Natural killer cell (primary cell): Measurements from ENCODE around the gene ANKRD39. TPM values are rescaled to one million over a fixed set of nuclear protein-coding genes. Genes with fewer than 3 reads are reported as not detected.
"Not testable (repeated sequence)": the region's sequence is repeated elsewhere in the genome, so short reads cannot be mapped to it uniquely, and the experiment has no call there.

Experiments
- ATAC-seq, 3 donors: fragments of 150-1000 bp in 2 of 3; fragments of 200-7000 bp in 1 of 3; cut with Tn5 transposase; 1 replicate in 1 of 3; 2 replicates in 2 of 3; pipeline ENCODE4 v1.10.0; 2021; ENCODE audit warnings: mild to moderate bottlenecking in 2 of 3, moderate library complexity in 2 of 3
- DNase-seq, 2 donors: peaks; one replicate each; pipeline versions ENCODE4 v3.0.0 to v3.0.0-alpha.2; 2013 to 2021; ENCODE audit warnings: mixed read lengths in 1 of 2
- H3K27ac ChIP-seq: one replicate; pipeline ENCODE4 v1.5.1; 2013; ENCODE audit warnings: mild to moderate bottlenecking, low read length
- H3K27me3 ChIP-seq: one replicate; pipeline ENCODE4 v1.6.1; 2013; ENCODE audit warnings: low read length; ENCODE audit not compliant: control insufficient read depth, insufficient read depth
- H3K36me3 ChIP-seq: one replicate; pipeline ENCODE4 v1.6.1; 2013; ENCODE audit warnings: low read length; ENCODE audit not compliant: control insufficient read depth, insufficient read depth
- H3K4me1 ChIP-seq: one replicate; pipeline ENCODE4 v1.6.1; 2013; ENCODE audit warnings: low read length; ENCODE audit not compliant: control insufficient read depth, insufficient read depth
- H3K4me3 ChIP-seq: one replicate; pipeline ENCODE4 v1.5.1; 2013; ENCODE audit warnings: low read length
- H3K9me3 ChIP-seq: one replicate; pipeline ENCODE4 v1.6.1; 2013; ENCODE audit warnings: low read length; ENCODE audit not compliant: control insufficient read depth, insufficient read depth
- H3K27ac Mint-ChIP-seq, 2 donors: one replicate each; pipeline ENCODE4 v1.8.0; 2022; ENCODE audit warnings: mild to moderate bottlenecking in 2 of 2, mixed read lengths in 2 of 2, moderate library complexity in 1 of 2
- H3K27me3 Mint-ChIP-seq, 2 donors: one replicate each; pipeline ENCODE4 v1.8.0; 2022; ENCODE audit warnings: low read depth in 2 of 2, mixed read lengths in 2 of 2
- H3K36me3 Mint-ChIP-seq: one replicate; pipeline ENCODE4 v1.8.0; 2022; ENCODE audit warnings: mixed read lengths
- H3K4me1 Mint-ChIP-seq, 2 donors: one replicate each; pipeline ENCODE4 v1.8.0; 2022; ENCODE audit warnings: mixed read lengths in 2 of 2
- H3K4me3 Mint-ChIP-seq: one replicate; pipeline ENCODE4 v1.8.0; 2022; ENCODE audit warnings: mild to moderate bottlenecking, moderate library complexity, mixed read lengths
- H3K9me3 Mint-ChIP-seq, 2 donors: one replicate each; pipeline ENCODE4 v1.8.0; 2022; ENCODE audit warnings: mixed read lengths in 2 of 2
- WGBS: methylation state at CpG from one replicate; pipeline ENCODE4 v1.1.7; 2013; ENCODE audit warnings: missing lambda C conversion rate; ENCODE audit not compliant: insufficient coverage; 5-methylcytosine and 5-hydroxymethylcytosine counted together
- intact Hi-C: fragments of 100-400 bp; cut with micrococcal nuclease; formaldehyde crosslinking; loops from one replicate; pipeline ENCODE4 v1.14.2; 2022
- total RNA-seq, 4 donors: library from RNA; stranded (reverse); fragments of 120-200 nt in 1 of 4; gene quantifications; one replicate each; pipeline versions ENCODE4 v1.2.3 to v1.2.4, GENCODE V29; 2013 to 2022
- TF ChIP-seq, protein P1 (sequence below): fragments of 200-600 bp; IDR thresholded peaks from one replicate; pipeline ENCODE4 v1.8.0; 2022; ENCODE audit warnings: antibody characterized with exemption

The ANKRD39 gene
- total RNA-seq, 3 donors from 2014 or later (not counting 1 experiment from before 2014, with no cell fraction given), result 15.5 to 22.3 (median 21.6) TPM

GRCh38 chr2:96808176-96808837 lies 49.5 kb downstream of the ANKRD39 start:
- intact Hi-C loops, result no loop called here
- Histone ChIP-seq H3K4me3 (no peak overlapping the region), H3K9me3 (no peaks in the 10 kb centered on the region), H3K27ac (no peak overlapping the region), H3K36me3 (no peaks in the 10 kb centered on the region), H3K4me1 (peaks cover 13% of the 10 kb centered on the region), H3K27me3 (no peaks in the 10 kb centered on the region)
- peaks cover 6% of the 10 kb centered on the region for H3K36me3 Mint-ChIP-seq
- ATAC-seq (no peak), DNase-seq (no peak)
- WGBS, result 96% methylated on average over 8 of the region's 10 CpGs
- H3K4me1 Mint-ChIP-seq, result peaks cover 20 to 35% of the 10 kb centered on the region in 2 donors
- H3K4me3 Mint-ChIP-seq, result peak overlapping the region; percentile 31
- H3K9me3 Mint-ChIP-seq, result no peaks in the 10 kb centered on the region
- H3K27ac Mint-ChIP-seq, result peak overlapping the region; percentile 94 to 98
- TF ChIP-seq, protein P1, sequence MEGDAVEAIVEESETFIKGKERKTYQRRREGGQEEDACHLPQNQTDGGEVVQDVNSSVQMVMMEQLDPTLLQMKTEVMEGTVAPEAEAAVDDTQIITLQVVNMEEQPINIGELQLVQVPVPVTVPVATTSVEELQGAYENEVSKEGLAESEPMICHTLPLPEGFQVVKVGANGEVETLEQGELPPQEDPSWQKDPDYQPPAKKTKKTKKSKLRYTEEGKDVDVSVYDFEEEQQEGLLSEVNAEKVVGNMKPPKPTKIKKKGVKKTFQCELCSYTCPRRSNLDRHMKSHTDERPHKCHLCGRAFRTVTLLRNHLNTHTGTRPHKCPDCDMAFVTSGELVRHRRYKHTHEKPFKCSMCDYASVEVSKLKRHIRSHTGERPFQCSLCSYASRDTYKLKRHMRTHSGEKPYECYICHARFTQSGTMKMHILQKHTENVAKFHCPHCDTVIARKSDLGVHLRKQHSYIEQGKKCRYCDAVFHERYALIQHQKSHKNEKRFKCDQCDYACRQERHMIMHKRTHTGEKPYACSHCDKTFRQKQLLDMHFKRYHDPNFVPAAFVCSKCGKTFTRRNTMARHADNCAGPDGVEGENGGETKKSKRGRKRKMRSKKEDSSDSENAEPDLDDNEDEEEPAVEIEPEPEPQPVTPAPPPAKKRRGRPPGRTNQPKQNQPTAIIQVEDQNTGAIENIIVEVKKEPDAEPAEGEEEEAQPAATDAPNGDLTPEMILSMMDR, result no peak
- H3K27me3 Mint-ChIP-seq, result no peaks in the 10 kb centered on the region

GRCh38 chr2:96807127-96807471 lies 50.7 kb downstream of the ANKRD39 start:
- H3K27ac Mint-ChIP-seq, result peak overlapping the region; percentile 94 to 98
- DNase-seq (no peak), ATAC-seq (no peak)
- H3K9me3 Mint-ChIP-seq, result no peaks in the 10 kb centered on the region
- H3K36me3 Mint-ChIP-seq, result peaks cover 6% of the 10 kb centered on the region
- H3K4me1 Mint-ChIP-seq, result peaks cover 12 to 24% of the 10 kb centered on the region in 2 donors
- no peaks in the 10 kb centered on the region for H3K27me3 Mint-ChIP-seq
- Histone ChIP-seq H3K4me3 (peak overlapping the region; percentile 13), H3K27me3 (no peaks in the 10 kb centered on the region), H3K27ac (peak overlapping the region; percentile 83), H3K36me3 (no peaks in the 10 kb centered on the region), H3K4me1 (peaks cover 21% of the 10 kb centered on the region), H3K9me3 (no peaks in the 10 kb centered on the region)
- intact Hi-C loops, result loop anchor here (2.0 kb wide), 1 partner anchor 66 kb away; the partner anchor contains the start of gene LMAN2L
- H3K4me3 Mint-ChIP-seq, result peak overlapping the region; percentile 90
- WGBS, result 72% methylated on average over 10 of the region's 10 CpGs
- TF ChIP-seq, protein P1, result no peak

DNA sequence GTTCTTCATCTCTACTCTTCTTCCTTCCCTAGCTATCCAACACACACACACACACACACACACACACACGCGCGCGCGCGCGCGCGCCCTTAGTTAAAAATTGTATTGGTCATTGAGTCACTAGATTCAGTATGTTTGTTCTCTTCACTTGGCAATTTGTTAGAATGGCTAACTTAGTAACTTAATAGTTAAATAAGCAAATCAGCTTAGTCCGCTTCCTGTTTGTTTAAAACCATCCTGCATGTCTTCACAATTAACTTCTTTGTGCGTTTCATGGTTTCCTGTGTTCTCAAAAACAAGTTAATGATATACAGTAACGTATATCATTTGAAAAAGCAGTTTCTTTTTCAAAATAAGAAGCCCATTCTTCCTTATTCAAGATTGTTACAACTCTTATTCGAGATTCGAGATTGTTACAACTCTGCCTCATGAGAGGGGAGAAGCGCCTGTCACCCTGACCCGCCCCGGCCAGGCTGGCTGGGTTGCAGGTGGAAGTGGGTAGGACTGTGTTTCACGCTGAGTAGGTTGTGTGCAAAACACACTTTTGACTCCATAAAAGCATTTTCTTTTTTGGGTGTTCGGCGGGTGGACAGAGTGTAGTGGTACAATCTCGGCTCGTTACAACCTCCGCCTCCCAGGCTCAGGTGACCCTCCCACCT lies 51.2 kb downstream of the ANKRD39 start:
- Histone ChIP-seq H3K4me3 (peak overlapping the region; percentile 13), H3K27ac (peak overlapping the region; percentile 83), H3K27me3 (no peaks in the 10 kb centered on the region), H3K9me3 (no peaks in the 10 kb centered on the region), H3K4me1 (peaks cover 25% of the 10 kb centered on the region), H3K36me3 (no peaks in the 10 kb centered on the region)
- Mint-ChIP-seq H3K27me3 (no peaks in the 10 kb centered on the region), H3K9me3 (no peaks in the 10 kb centered on the region), H3K4me3 (peak overlapping the region; percentile 90), H3K27ac (peak overlapping the region; percentile 94 to 98), H3K4me1 (peaks cover 12 to 23% of the 10 kb centered on the region in 2 donors), H3K36me3 (peaks cover 6% of the 10 kb centered on the region)
- ATAC-seq (peak; percentile 87 to 92 (median 88)), DNase-seq (peak; percentile 53 to 65)
- TF ChIP-seq, protein P1, result no peak
- WGBS, result 47% methylated on average over 12 of the region's 23 CpGs
- intact Hi-C loops, result loop anchor here (1.0 to 2.0 kb wide), 2 partner anchors 9 to 66 kb away; partner anchors contain the start of gene LMAN2L

GRCh38 chr2:96805946-96806345 lies 51.9 kb downstream of the ANKRD39 start:
- peak overlapping the region; percentile 90 for H3K4me3 Mint-ChIP-seq
- peak overlapping the region; percentile 94 to 98 for H3K27ac Mint-ChIP-seq
- not testable (repeated sequence) for H3K36me3 ChIP-seq, H3K4me3 ChIP-seq, H3K36me3 Mint-ChIP-seq, DNase-seq, H3K27me3 ChIP-seq, H3K27me3 Mint-ChIP-seq, H3K9me3 Mint-ChIP-seq, H3K9me3 ChIP-seq, ATAC-seq
- H3K4me1 Mint-ChIP-seq, result peaks cover 12 to 16% of the 10 kb centered on the region in 2 donors
- WGBS, result no CpG with 5 or more reads among the region's 20 CpGs
- Histone ChIP-seq H3K27ac (peak overlapping the region; percentile 83), H3K4me1 (peaks cover 32% of the 10 kb centered on the region)
- intact Hi-C loops, result loop anchor here (1.0 to 2.0 kb wide), 2 partner anchors 9 to 65 kb away; partner anchors contain the start of gene LMAN2L
